ENCODE measurements around the gene ST6GALNAC6.
"Not testable (repeated sequence)": the region's sequence is repeated elsewhere in the genome, so short reads cannot be mapped to it uniquely, and the experiment has no call there.

ST6GALNAC6 gene

DNA sequence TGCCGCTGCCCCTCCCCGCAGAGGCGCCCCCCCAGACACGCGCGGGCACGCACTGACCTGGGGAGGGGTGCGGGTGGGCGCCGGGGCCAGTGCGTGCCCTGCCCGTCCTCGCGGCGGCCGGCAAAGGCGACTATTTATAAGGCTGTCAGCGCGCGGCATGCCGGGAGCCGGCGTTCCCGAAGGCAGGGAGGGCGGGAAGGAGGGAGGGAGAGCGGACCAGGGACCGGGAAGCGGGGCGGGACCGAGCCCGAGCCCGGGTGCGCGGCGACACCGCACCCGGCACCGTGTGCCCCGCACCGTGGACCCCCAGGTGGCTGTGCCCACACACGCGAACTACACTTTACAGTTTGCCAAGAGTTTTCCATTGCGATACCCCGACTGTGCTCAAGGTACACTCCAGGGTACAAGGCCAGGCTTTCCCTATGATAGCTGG lies 21.8 kb downstream of the ST6GALNAC6 start, which contains the start of gene AK1:
Gene AK1, minus strand, starts transcription at position 110 of the 433 bp plus-strand sequence. CDS start 3,058 bp downstream, outside the sequence.
- DNase-seq (ENCODE audit: low read depth in 1 of 2, low spot score in 1 of 2), result peak; percentile 81 to 88
- no peak for TF ChIP-seq JUND (IDR thresholded peaks at IDR 0.05; ENCODE audit: low read depth)
- in situ Hi-C loops (cut with HindIII; ENCODE audit: low pct_unique_long_range_greater_than_20kb, low sequenced_read_pairs), result no loop called here

DNA sequence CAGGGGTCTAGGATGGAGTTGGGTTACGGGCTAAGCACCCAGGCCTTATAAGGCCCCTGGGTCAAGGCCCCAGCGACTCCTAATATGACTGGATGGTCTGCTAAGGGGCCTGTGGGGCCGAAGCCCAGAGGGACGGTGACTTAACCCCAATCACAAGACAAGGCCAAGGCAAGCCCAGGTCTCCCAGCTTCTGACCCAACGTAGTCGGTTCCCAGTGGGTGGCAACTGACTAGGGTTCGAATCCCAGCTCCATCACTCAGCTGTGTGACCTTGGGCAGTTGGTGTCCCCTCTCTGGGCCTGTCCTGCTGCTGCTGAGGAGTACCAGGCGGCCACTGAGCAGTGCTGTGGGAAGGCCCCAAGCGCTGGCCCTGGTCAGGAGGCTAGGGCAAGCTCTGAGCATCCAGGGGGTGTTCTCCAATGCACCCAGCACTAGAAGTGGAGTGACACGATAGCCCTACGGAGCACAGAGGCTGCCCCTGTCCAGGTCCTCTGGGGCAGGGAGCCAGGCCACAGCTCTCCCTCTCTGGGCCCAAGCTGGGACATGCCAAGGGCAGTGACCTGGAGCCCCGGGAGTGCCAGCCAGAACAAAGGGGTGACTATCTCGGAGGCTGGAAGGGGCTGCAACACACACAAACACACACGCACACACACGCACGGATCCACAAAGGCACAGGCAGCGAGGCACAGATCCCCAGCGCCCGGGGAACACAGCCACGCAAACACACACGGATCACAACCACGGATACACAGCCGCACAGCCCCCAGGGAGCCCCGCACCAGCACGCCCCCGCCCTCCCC lies 22.4 kb downstream of the ST6GALNAC6 start:
- in situ Hi-C loops (cut with HindIII; ENCODE audit: low pct_unique_long_range_greater_than_20kb, low sequenced_read_pairs), result no loop called here
- TF ChIP-seq JUND (IDR thresholded peaks at IDR 0.05; ENCODE audit: low read depth), result no peak
- peak in 1 of 2 experiments; percentile 19 for DNase-seq (ENCODE audit: low read depth in 1 of 2, low spot score in 1 of 2)

DNA sequence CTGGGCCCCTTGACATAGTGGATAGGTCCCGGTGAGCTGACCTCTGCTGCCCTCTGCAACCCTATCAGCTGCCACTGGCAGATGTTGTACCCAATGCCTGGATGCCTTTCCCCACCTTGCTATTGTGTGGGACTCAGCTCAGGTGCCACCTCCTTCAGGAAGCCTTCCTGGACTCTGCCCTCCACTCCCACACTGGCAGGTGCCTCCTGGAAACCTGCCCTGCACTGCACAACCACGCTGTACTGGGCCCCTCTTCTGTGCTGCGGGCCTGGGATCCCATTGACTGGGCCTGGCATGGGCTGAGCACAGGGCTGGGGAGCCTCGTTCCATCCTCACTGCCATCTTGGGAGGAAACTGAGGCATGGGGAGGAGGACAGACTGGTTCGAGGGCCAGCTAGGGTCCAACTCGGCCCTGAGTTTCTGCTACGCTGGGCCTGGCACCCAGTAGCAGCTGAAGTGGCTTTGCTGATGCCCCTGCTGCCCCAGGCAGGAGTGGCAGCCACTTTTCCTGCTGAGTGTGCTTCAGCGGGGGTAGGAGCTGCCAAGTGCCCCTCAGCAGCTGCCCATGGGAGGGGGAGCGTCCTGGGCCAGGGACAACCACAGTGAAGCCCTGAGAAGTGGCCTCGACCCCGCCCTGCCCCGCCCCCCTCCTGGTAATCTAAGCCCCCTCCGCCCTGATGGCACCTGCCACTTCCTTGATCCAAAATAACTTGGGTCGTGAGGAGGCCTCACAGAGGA lies 23.2 kb downstream of the ST6GALNAC6 start:
- no peak for DNase-seq (ENCODE audit: low read depth in 1 of 2, low spot score in 1 of 2)
- in situ Hi-C loops (cut with HindIII; ENCODE audit: low pct_unique_long_range_greater_than_20kb, low sequenced_read_pairs), result no loop called here
- no peak for TF ChIP-seq JUND (IDR thresholded peaks at IDR 0.05; ENCODE audit: low read depth)

DNA sequence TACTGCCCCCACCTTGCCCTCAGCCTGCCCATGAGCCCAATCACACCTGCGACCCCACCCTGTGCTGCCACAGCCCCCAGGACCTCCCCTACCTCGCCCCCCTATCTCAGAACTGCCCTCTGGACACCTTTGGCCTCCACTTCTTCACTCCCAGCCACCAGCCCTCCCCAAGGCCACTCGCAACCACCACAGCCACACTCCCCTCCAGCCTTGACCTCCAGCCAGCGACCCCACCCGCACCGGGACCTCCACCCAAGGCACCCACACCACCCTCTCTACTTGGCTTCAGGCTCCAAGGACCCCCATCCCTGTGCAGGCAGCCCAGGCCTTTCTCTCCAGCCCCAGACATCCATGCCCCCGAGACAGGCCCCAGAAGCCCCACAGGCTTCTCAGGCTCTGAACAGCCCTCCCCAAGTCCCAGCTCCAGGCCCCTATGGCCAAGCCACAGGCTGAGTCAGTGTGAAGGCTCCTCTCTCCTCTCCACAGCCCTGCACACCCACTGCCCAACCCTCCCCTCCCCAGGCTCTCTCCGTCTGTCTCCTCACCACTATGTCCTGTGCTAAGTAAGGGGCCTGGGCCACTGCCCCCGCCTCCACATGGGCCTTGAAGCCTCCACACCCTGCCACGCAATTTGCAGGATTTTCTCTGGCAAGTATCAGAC lies 24.0 kb downstream of the ST6GALNAC6 start:
- in situ Hi-C loops (cut with HindIII; ENCODE audit: low pct_unique_long_range_greater_than_20kb, low sequenced_read_pairs), result no loop called here
- no peak for TF ChIP-seq JUND (IDR thresholded peaks at IDR 0.05; ENCODE audit: low read depth)
- no peak for DNase-seq (ENCODE audit: low read depth in 1 of 2, low spot score in 1 of 2)

DNA sequence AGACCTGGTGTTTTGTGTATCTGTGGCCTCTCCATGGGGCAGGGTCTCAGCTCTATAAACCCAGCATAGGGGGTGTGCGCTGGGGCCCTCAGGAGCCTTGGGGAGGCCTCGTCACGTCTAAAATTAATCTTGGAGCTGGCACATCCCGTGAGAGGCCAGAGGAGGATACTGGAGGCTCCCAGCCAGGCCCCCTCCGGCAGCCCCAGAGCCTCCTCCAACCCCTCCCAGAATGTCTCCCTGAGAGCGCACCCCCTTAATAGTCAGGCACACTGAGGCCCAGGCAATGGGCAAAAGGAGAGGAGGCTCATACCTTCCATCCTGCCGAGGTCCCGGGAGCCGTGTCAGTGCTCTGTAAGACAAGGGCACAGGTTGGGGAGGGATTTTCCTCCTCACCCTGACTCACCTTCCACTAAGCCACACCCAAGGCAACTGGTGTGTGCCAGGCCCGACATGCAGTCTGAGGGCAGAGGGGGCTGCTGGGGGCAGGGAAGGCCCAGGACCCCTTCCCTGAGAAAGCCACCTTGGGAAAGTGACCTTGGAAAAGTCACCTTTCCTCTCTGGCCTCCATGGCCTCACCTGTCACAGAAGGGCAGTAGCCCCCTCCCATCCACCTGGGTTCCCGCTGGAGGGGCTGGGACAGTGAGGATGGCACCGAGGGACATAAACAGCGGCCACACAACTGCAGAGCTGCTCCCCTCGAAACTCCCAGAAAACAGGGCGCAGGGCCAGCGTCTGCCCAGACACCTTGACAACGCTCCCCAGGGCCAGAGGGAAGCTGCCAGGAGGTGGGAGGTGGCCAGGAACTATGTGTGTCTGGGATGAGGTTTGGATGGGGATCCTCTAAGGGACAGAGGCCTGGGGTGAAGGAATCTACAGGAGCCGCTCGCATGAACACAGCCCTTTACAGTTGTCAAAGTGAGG lies 24.8 kb downstream of the ST6GALNAC6 start:
- DNase-seq (ENCODE audit: low read depth in 1 of 2, low spot score in 1 of 2), result no peak
- in situ Hi-C loops (cut with HindIII; ENCODE audit: low pct_unique_long_range_greater_than_20kb, low sequenced_read_pairs), result no loop called here
- TF ChIP-seq JUND (IDR thresholded peaks at IDR 0.05; ENCODE audit: low read depth), result no peak

DNA sequence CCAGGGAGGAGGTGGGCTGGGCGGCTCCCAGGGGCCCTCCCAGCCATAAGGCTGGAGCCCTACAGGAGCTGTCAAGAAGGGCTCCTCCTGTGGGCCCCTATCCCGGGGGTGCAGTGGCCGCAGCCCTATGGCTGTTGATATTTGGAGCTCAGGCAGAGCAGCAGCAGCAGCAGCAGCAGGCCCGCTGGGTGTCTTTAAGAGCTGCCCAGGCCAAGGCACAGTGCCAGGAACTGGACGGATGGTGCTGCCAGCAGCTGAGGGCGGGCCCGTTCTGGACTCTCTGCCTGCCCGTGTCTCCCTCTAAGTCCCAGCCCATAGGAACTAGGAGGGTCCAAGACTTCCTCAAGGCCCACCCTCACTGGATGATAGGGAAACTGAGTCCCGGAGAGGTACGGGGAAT lies 25.5 kb downstream of the ST6GALNAC6 start:
- no peak for TF ChIP-seq JUND (IDR thresholded peaks at IDR 0.05; ENCODE audit: low read depth)
- peak; percentile 52 to 64 for DNase-seq (ENCODE audit: low read depth in 1 of 2, low spot score in 1 of 2)
- in situ Hi-C loops (cut with HindIII; ENCODE audit: low pct_unique_long_range_greater_than_20kb, low sequenced_read_pairs), result no loop called here

DNA sequence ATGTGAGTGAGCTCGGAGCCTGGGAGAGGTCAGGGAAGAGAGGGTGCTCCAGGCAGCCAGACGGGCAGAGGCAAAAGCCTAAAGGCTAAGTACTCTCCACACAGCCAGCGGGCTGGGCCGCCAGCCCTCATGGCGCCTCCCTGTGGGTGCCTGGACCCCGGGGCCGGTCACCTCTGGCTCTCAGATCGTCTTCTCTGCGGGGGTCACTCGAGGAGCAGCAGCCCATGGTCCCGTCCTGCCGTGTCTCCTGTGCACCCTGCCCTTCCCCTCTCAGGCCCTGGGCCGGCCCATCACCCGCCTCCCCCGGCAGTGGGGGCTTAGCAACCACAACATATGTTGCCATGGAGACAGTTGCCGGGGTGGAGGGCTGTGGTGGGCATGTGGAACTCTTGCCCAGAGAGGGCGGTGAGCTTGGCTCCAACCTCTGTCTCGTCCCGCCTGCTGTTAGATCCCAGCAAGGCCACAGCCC lies 26.1 kb downstream of the ST6GALNAC6 start:
- in situ Hi-C loops (cut with HindIII; ENCODE audit: low pct_unique_long_range_greater_than_20kb, low sequenced_read_pairs), result no loop called here
- no peak for DNase-seq (ENCODE audit: low read depth in 1 of 2, low spot score in 1 of 2)
- no peak for TF ChIP-seq JUND (IDR thresholded peaks at IDR 0.05; ENCODE audit: low read depth)

DNA sequence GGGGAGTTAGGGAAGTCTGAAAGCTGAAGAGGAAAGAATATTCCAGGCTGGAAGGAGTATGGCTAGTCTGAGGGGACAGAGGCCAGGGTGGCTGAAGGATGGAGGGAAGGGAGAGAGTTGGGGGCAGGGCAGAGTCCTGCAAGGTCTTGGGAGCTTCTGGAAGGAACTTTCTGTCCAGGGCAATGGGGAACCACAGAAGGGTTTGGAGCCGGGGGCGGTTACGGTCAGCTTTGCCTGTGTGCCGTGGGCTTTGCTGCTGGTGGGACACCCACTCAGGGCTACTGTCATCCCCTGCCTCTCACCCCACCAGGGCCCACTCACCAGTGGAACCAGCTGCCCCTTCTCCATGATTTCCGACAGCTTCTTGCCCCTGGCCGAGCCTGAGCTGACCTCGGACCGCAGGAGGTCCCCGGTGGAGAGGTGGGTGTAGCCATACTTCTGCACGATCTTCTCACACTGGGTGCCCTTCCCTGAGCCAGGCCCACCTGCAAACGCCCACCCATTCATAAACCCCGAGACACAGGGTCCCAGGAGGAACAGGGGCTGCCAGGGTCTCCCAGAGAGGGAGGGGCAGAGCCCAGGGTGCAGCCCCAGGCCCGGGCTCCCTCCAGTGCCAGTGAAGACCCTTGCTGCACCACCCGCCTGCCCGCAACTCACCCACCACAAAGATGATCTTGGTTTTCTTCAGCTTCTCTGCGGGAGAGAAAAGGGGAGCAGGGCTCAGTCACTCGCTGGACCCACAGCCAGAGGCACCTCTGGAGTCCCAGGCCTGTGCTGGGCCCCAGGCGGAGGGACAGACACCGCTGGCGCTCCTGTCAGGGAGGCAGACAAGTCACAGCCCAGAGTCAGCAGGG lies 26.8 kb downstream of the ST6GALNAC6 start:
- DNase-seq (ENCODE audit: low read depth in 1 of 2, low spot score in 1 of 2), result no peak
- in situ Hi-C loops (cut with HindIII; ENCODE audit: low pct_unique_long_range_greater_than_20kb, low sequenced_read_pairs), result no loop called here
- TF ChIP-seq JUND (IDR thresholded peaks at IDR 0.05; ENCODE audit: low read depth), result no peak

DNA sequence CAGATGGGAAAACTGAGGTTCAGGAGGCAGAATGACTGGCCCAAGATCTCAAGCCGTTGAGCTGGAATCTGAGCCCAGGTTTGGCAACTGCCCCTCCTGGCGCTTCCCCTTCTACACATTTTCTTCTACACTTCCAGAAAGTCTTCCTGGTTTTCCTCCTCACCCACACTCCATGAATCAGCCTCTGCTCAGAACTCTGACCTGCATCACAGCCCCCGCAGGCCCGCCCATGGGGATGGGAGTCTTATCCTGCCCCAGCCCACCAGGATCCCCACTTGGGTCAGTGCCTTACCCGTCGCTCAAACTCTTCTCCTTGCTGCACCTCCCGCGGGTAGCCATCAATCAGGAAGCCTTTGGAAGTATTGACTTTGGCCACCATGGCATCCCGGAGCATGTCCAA lies 27.9 kb downstream of the ST6GALNAC6 start:
- no peak for TF ChIP-seq JUND (IDR thresholded peaks at IDR 0.05; ENCODE audit: low read depth)
- in situ Hi-C loops (cut with HindIII; ENCODE audit: low pct_unique_long_range_greater_than_20kb, low sequenced_read_pairs), result no loop called here
- no peak for DNase-seq (ENCODE audit: low read depth in 1 of 2, low spot score in 1 of 2)

DNA sequence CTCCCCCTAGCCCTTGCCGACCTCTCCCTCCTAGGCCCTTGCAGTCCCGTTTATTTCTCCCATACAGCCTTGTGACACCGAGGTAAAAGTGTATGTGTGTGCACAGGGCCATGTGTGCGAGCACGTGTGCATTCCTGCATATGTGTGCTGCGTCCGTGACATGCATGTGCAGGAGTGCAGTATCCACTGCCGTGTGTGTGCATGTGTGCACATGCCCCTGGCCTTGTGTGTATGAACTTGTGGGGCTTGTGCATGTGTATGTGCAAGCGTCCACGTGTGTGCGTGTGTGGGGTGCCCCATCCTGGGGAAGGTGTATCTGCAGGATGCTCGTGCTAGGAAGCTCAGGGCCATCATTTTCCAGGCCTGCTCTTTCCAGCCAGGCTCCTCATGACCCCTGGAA lies 28.5 kb downstream of the ST6GALNAC6 start:
- no peak for DNase-seq (ENCODE audit: low read depth in 1 of 2, low spot score in 1 of 2)
- in situ Hi-C loops (cut with HindIII; ENCODE audit: low pct_unique_long_range_greater_than_20kb, low sequenced_read_pairs), result no loop called here
- no peak for TF ChIP-seq JUND (IDR thresholded peaks at IDR 0.05; ENCODE audit: low read depth)

DNA sequence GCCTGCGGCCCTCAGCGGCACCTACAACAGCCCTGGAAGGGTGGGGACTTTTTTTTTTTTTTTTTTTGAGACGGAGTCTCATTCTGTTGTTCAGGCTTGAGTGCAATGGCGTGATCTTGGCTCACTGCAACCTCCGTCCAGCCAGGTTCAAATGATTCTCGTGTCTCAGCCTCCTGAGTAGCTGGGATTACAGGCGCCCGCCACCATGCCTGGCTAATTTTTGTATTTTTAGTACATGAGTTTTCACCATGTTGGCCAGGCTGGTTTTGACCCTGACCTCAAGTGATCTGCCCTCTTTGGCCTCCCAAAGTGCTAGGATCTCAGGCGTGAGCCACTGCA lies 29.3 kb downstream of the ST6GALNAC6 start:
- in situ Hi-C loops (cut with HindIII; ENCODE audit: low pct_unique_long_range_greater_than_20kb, low sequenced_read_pairs); DNase-seq (ENCODE audit: low read depth in 1 of 2, low spot score in 1 of 2): not testable (repeated sequence)
